Activated CD4-positive, alpha-beta memory T cell treated with anti-CD3 and anti-CD28 coated beads for 36 hours (primary cell): ENCODE data around the gene WNT4. TPM values are rescaled to one million over a fixed set of nuclear protein-coding genes. Genes with fewer than 3 reads are reported as not detected.

ENCODE experiments used
- CTCF ChIA-PET: fragments of 350-600 bp; sonication (Branson Sonifier 250); formaldehyde crosslinking; loops from one replicate; lab custom pipeline; 2021; ENCODE audit warnings: antibody characterized with exemption, inconsistent platforms; lab: Charles Lee
- POLR2A ChIA-PET: fragments of 350-600 bp; sonication (Branson Sonifier 250); formaldehyde crosslinking; loops from one replicate; lab custom pipeline; 2021; ENCODE audit warnings: antibody characterized with exemption; lab: Charles Lee
- DNase-seq: peaks from one replicate; pipeline ENCODE4 v3.0.0-alpha.2; 2020
- H3K27ac Mint-ChIP-seq: one replicate; pipeline ENCODE4 v1.8.0; 2021; ENCODE audit warnings: mixed read lengths
- H3K27me3 Mint-ChIP-seq: one replicate; pipeline ENCODE4 v1.8.0; 2021; ENCODE audit warnings: mixed read lengths
- H3K36me3 Mint-ChIP-seq: one replicate; pipeline ENCODE4 v1.8.0; 2021; ENCODE audit warnings: mixed read lengths
- H3K4me1 Mint-ChIP-seq: one replicate; pipeline ENCODE4 v1.8.0; 2021; ENCODE audit warnings: low read depth, mixed read lengths
- H3K4me3 Mint-ChIP-seq: one replicate; pipeline ENCODE4 v1.8.0; 2021; ENCODE audit warnings: mild to moderate bottlenecking, mixed read lengths
- H3K9me3 Mint-ChIP-seq: one replicate; pipeline ENCODE4 v1.8.0; 2021; ENCODE audit warnings: mixed read lengths
- intact Hi-C: fragments of 100-400 bp; cut with micrococcal nuclease; formaldehyde crosslinking; loops from one replicate; pipeline ENCODE4 v1.15.1; 2023
- total RNA-seq, 2 experiments: library from RNA; stranded (reverse); gene quantifications; one replicate each; pipeline ENCODE4 v1.2.3, GENCODE V29; 2021

Gene WNT4
- total RNA-seq, 2 experiments from 2014 or later, result not detected

DNA sequence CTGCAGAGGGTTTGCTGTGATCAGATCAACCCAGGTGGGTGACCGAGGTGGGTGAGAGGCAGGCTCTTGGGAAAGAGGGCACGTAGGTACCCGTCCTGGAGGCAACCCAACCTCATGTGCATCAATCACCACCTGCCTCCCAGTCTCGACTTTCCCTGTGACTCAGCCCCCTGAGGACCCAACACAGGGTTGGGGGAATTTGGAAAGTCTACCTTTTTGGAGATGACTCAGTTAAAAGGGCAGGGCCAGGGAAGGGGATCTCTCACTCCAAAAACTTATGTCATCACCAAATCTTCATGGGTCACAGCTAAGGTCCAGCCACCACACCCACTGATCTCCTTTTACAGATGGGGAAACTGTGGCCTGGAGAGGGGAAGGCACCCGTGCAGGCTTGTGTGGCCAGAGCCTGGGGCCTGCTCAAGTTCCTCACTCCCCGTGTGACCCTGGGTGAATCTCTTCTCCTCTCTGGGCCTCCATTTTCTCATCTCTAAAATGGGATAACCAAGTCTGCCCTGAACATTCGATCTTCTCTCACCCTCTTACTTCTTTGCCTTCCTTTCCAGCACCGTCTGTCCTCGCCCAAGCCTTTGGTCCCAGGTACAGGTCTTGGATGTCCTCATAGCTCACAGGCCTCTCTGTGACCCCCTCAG lies 34.6 kb upstream of the WNT4 start:
- intact Hi-C loops, result no loop called here
- Mint-ChIP-seq H3K36me3 (no peaks in the 10 kb centered on the region), H3K4me3 (no peak overlapping the region), H3K9me3 (no peaks in the 10 kb centered on the region), H3K4me1 (peaks cover 13% of the 10 kb centered on the region), H3K27ac (no peak overlapping the region), H3K27me3 (peaks cover 8% of the 10 kb centered on the region)
- ChIA-PET POLR2A (no interaction called here), CTCF (no interaction called here)
- DNase-seq, result peak; percentile 36

GRCh38 chr1:22176258-22176657 lies 33.4 kb upstream of the WNT4 start:
- Mint-ChIP-seq H3K9me3 (no peaks in the 10 kb centered on the region), H3K4me3 (no peak overlapping the region)

GRCh38 chr1:22174446-22175220 lies 31.7 kb upstream of the WNT4 start:
- no peak overlapping the region for H3K4me3 Mint-ChIP-seq
- intact Hi-C loops, result no loop called here
- H3K27me3 Mint-ChIP-seq, result no peaks in the 10 kb centered on the region
- DNase-seq, result no peak
- ChIA-PET POLR2A (no interaction called here), CTCF (interaction anchor here (0.7 kb wide), 1 partner anchor 23 kb away, joined by 3 read pairs; no protein-coding TSS in a partner anchor)
- no peak overlapping the region for H3K27ac Mint-ChIP-seq
- no peaks in the 10 kb centered on the region for H3K36me3 Mint-ChIP-seq
- peaks cover 13% of the 10 kb centered on the region for H3K4me1 Mint-ChIP-seq
- H3K9me3 Mint-ChIP-seq, result no peaks in the 10 kb centered on the region

More at GRCh38 chr1:22176258-22176657, 33.4 kb upstream of the WNT4 start:
- Mint-ChIP-seq H3K27me3 (no peaks in the 10 kb centered on the region), H3K4me1 (peaks cover 13% of the 10 kb centered on the region), H3K27ac (no peak overlapping the region), H3K36me3 (no peaks in the 10 kb centered on the region)
- DNase-seq, result peak; percentile 49
- intact Hi-C loops, result no loop called here
- ChIA-PET POLR2A (no interaction called here), CTCF (no interaction called here)

- intact Hi-C loops, result no loop called here
- H3K4me3 Mint-ChIP-seq, result no peak overlapping the region
- H3K27me3 Mint-ChIP-seq, result no peaks in the 10 kb centered on the region
- no peaks in the 10 kb centered on the region for H3K9me3 Mint-ChIP-seq
- no peak overlapping the region for H3K27ac Mint-ChIP-seq
- ChIA-PET CTCF (no interaction called here), POLR2A (no interaction called here)
- peaks cover 8% of the 10 kb centered on the region for H3K4me1 Mint-ChIP-seq
- H3K36me3 Mint-ChIP-seq, result no peaks in the 10 kb centered on the region
- no peak for DNase-seq
Measured at GRCh38 chr1:22171951-22172715, 29.2 kb upstream of the WNT4 start.

GRCh38 chr1:22169816-22170215 lies 26.9 kb upstream of the WNT4 start:
- CTCF ChIA-PET, result no interaction called here
- Mint-ChIP-seq H3K9me3 (no peaks in the 10 kb centered on the region), H3K4me1 (no peaks in the 10 kb centered on the region), H3K27me3 (no peaks in the 10 kb centered on the region), H3K36me3 (no peaks in the 10 kb centered on the region), H3K4me3 (no peak overlapping the region), H3K27ac (no peak overlapping the region)
- intact Hi-C loops, result no loop called here
- POLR2A ChIA-PET, result no interaction called here
- no peak for DNase-seq

DNA sequence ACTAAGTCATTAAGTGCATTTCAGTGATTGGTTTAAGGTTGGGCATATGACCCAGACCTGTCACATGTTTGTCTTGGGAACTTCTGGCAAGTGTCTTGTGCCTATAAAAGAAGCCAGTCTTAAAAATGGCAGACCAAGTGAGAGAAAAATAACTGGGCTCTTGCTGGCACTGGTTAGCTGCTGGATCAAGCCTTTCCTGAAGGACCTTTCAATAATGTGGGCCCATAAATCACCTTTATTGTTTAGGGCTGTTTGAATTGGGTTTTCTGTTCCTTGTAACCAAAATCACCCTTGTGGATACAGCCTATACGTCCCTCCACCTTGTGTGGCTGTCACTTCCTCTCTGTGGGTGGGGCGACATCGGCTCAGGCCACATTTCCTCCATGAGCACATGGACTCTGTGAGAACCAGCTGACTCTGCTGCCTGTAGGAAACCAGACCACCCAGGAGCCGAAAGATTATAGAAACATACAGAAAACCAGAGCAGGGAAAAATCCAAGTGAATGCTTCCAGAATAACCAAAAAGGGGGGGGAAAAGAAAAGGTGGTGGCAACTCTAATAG lies 25.6 kb upstream of the WNT4 start:
- H3K4me3 Mint-ChIP-seq, result no peak overlapping the region
- H3K9me3 Mint-ChIP-seq, result no peaks in the 10 kb centered on the region
- H3K27ac Mint-ChIP-seq, result no peak overlapping the region
- H3K27me3 Mint-ChIP-seq, result no peaks in the 10 kb centered on the region
- no peaks in the 10 kb centered on the region for H3K36me3 Mint-ChIP-seq
- DNase-seq, result no peak
- POLR2A ChIA-PET, result no interaction called here
- CTCF ChIA-PET, result no interaction called here
- intact Hi-C loops, result no loop called here
- no peaks in the 10 kb centered on the region for H3K4me1 Mint-ChIP-seq

DNA sequence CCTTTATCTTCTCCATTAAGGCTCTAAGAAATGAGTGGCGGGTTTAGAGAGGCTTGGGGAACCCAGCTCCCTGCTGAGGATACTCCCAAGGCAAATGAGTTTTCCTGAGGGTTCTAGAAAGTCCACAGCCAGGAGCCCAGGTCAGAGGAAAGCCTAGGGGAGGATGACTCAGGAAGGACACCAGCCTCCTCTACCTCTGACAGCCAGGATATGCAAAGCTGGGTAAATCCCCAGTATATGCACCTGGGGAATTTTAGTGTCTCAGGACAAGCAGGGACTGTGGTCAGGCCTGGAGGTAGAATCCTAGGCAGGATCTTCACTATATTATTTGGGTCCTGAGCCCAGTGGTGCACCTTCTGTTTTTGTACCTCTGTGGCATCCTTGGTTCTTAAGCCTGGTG lies 23.5 kb upstream of the WNT4 start:
- Mint-ChIP-seq H3K9me3 (no peaks in the 10 kb centered on the region), H3K36me3 (no peaks in the 10 kb centered on the region), H3K4me3 (no peak overlapping the region), H3K4me1 (no peaks in the 10 kb centered on the region), H3K27ac (no peak overlapping the region), H3K27me3 (no peaks in the 10 kb centered on the region)
- intact Hi-C loops, result no loop called here
- no peak for DNase-seq
- ChIA-PET POLR2A (no interaction called here), CTCF (no interaction called here)

DNA sequence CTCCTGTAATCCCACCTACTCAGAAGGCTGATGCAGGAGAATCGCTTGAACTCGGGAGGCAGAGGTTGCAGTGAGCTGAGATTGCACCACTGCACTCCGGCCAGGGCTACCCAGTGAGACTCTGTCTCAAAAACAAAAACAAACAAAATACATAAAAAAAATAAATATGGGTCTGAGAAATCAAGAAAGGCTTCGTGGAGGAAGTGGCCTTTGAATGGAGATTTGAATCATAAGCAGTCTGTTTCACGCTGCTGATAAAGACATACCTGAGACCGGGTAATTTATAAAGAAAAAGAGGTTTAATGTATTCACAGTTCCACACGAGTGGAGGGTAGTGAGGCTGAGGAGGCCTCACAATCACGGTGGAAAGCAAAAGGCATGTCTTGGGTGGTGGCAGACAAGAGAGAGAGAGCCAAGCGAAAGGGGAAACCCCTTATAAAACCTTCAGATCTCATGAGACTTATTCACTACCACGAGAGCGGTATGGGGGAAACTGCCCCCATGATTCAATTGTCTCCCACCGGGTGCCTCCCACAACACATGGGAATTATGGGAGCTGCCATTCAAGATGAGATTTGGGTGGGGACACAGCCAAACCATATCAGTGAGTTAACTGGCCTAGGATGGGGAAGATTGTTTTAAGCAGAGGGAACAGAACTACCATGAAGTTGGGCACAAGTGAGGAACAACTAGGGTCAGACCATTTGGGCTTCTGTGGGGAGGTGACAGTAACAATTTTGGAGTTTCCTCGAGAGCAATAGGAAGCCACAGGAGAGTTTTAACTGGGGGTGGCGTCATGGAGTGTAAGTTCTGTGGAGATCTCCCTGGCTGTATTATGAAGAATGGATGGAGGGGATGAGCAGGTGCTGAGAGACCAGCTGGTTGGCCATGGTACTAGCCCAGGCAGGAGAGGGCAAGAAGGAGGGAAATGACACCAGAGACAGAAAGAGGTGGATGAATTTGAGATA lies 22.2 kb upstream of the WNT4 start:
- intact Hi-C loops, result no loop called here
- H3K4me3 Mint-ChIP-seq, result no peak overlapping the region
- no peak for DNase-seq
- no peaks in the 10 kb centered on the region for H3K4me1 Mint-ChIP-seq
- no peaks in the 10 kb centered on the region for H3K36me3 Mint-ChIP-seq
- H3K27me3 Mint-ChIP-seq, result peaks cover 1% of the 10 kb centered on the region
- H3K9me3 Mint-ChIP-seq, result no peaks in the 10 kb centered on the region
- POLR2A ChIA-PET, result no interaction called here
- no peak overlapping the region for H3K27ac Mint-ChIP-seq
- CTCF ChIA-PET, result no interaction called here

DNA sequence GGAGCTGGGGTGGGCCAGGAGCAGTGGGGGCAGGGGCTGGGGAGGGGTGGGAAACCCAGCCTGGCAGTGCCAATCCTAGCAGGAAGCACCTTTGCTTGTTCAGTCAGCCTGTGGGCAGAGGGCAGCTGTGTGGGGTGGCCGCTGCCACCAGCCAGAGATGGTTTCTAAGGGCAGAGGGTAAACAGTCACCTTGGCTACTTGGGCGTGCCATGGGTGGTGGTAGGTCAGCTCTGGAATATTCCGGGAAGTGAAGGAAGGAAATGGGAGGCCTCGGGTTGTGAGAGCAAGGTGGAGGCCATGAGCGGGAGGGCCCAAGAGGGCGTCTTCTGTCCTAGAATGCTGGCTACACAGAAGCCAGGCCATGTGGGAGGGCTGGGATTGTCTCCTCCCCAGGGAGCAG lies 20.7 kb upstream of the WNT4 start:
- no peak overlapping the region for H3K27ac Mint-ChIP-seq
- CTCF ChIA-PET, result no interaction called here
- no peak for DNase-seq
- no peak overlapping the region for H3K4me3 Mint-ChIP-seq
- H3K4me1 Mint-ChIP-seq, result no peaks in the 10 kb centered on the region
- H3K9me3 Mint-ChIP-seq, result no peaks in the 10 kb centered on the region
- peaks cover 1% of the 10 kb centered on the region for H3K27me3 Mint-ChIP-seq
- intact Hi-C loops, result no loop called here
- no peaks in the 10 kb centered on the region for H3K36me3 Mint-ChIP-seq
- POLR2A ChIA-PET, result no interaction called here

DNA sequence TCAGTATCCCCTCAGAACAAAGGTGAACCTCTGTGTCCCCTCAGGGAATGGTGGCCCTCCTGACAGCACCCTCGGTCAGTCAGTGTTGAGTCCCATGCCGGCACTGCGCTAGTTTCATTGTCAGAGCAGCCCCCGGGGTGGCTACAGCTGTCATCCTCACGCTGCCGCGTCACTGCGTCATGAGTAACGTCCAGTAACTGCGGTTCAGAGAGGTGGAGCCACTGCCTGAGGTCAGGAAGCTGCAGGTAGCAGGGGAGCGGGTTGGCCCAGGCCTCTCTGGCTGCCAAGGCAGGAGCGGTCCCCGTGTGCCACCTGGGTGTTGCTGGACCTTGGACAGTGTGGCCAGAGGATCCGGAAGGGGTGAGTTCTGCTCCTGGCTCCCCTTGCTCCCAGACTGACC lies 20.2 kb upstream of the WNT4 start:
- H3K4me1 Mint-ChIP-seq, result no peaks in the 10 kb centered on the region
- DNase-seq, result no peak
- H3K36me3 Mint-ChIP-seq, result no peaks in the 10 kb centered on the region
- no peak overlapping the region for H3K4me3 Mint-ChIP-seq
- ChIA-PET CTCF (no interaction called here), POLR2A (no interaction called here)
- peaks cover 1% of the 10 kb centered on the region for H3K27me3 Mint-ChIP-seq
- no peaks in the 10 kb centered on the region for H3K9me3 Mint-ChIP-seq
- no peak overlapping the region for H3K27ac Mint-ChIP-seq
- intact Hi-C loops, result no loop called here

GRCh38 chr1:22159891-22160290 lies 17.0 kb upstream of the WNT4 start:
- intact Hi-C loops, result no loop called here
- Mint-ChIP-seq H3K4me1 (no peaks in the 10 kb centered on the region), H3K27ac (no peak overlapping the region), H3K9me3 (no peaks in the 10 kb centered on the region), H3K36me3 (no peaks in the 10 kb centered on the region), H3K27me3 (peaks cover 1% of the 10 kb centered on the region), H3K4me3 (no peak overlapping the region)
- DNase-seq, result no peak
- ChIA-PET POLR2A (no interaction called here), CTCF (no interaction called here)
